SH-SY5Y (cell line): ENCODE data around the gene CEP70.

Experiments used
- GATA2 ChIP-seq: IDR thresholded peaks from 2 replicates; pipeline ENCODE4 v1.6.1; 2011; ENCODE audit warnings: mild to moderate bottlenecking, low read depth, low read length
- GATA3 ChIP-seq: IDR thresholded peaks from 2 replicates; pipeline ENCODE4 v1.6.1; 2011; ENCODE audit warnings: low read depth, mild to moderate bottlenecking, low read length, moderate library complexity

CEP70 gene

DNA sequence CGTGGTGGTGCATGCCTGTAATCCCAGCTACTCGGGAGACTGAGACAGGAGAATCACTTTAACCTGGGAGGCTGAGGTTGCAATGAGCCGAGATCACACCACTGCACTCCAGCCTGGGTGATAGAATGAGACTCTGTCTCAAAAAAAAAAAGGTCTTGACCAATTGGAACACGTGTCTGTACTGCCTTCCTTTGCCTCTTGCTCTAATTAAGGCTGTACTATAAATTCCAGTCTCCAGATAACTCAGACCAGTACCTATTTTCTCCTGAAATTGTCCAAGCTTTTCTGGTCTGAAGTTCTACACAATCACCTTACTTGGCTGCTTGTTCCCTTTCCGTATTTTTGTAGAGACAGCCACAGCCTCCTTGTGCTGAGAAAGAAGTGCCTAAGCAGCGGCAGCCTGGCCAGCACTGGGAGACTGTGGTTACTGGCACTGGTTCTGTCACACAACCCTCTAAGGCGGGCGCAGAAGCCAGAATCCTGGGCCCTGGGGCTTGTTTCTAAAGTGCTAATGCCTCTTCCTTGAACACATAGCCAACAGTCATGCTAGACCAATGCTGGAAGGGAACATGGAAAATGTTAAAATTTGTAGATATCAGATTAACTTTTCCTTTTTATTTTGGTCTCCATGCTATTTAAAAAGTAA lies 6.2 kb upstream of the CEP70 start:
- TF ChIP-seq GATA3 (no peak), GATA2 (no peak)

DNA sequence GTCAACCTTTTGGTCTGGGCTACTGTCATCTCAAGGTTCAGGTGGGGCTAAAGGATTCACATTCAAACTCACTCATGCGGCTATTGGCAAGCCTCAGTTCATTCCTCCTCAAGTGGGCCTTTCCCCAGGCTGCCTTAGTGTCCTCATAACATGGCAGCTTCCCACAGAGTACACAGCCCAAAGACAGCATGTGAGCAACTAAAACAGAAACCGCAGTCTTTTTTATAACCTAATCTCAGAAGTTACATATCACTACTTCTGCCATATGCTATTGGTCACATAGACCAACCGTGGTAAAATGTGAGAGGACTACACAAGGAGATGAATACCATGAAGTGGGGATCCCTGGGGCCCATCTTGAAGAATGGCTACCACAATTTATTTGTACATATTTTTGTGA lies 4.5 kb upstream of the CEP70 start:
- TF ChIP-seq GATA2: no peak
- no peak for TF ChIP-seq GATA3

DNA sequence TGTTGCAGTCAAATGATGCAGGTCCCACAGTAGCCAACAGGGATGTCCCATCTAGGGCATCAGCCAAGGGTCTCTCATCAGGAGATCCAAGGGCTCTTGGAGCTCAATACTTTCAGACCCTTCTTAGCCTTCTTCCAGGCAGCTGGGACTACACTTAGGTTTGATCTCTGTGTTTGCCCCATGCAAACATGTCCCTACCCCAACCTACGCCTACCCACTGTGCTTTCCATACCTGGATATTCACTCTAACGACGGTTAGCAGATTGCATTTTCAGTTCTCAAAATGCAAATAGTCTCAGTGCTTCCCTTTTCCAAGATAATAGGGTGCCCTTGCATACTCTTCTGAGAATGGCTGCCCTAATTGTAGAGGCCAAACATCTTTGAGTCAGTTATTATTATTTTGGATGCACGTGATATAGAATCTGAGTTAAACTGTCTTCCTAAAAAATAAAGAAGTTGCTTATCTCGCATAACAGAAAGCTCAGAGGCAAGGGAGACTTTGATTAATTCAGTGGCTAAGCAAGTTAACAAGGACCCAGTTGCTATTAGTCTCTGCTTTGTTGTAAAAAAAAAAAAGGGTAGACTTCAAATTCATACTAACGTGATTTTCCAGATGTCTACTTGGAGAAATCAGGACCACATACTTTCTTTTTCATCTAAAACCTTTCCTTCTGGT lies 1.0 kb upstream of the CEP70 start:
- no peak for TF ChIP-seq GATA3
- TF ChIP-seq GATA2: no peak

DNA sequence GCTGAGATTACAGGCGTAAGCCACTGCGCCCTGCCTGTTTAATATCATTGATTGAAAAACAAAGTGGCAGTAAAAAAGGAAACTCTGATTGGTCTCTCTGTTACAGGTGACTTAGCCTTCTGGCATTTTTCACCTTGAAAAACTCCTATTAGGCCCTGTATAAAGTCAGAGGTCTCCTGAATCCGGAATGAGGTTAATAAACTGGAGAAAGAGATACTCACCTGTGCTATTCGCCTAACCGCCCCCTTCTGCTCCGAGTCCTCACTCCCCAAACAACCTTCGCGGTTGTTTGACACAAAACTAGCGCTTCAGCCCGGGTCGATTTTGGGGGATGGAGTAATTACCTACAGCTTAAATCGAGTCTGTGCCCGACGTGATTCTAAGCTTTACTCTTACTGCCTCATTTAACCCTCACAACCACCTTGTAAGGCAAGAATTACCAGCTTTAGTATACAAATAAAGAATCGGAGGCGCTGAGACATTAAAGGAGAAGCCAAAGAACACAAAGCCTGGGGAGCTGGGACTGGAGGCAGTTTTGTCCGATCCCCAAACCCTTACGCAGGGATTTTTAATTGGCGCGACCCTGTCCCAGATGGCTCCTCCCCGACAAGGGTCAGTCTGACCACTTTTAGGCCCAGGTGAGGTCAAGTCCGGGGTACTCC lies 441 bp downstream of the CEP70 start:
- TF ChIP-seq GATA2 (no peak), GATA3 (no peak)

- TF ChIP-seq GATA3: no peak
- no peak for TF ChIP-seq GATA2
These were observed 2.7 kb downstream of the CEP70 start for GRCh38 chr3:138591392-138591791.

GRCh38 chr3:138588445-138588844 lies 5.6 kb downstream of the CEP70 start:
- TF ChIP-seq GATA2 (no peak), GATA3 (no peak)

- TF ChIP-seq GATA2 (no peak), GATA3 (no peak)
These were observed 6.7 kb downstream of the CEP70 start for GRCh38 chr3:138587374-138587773.

DNA sequence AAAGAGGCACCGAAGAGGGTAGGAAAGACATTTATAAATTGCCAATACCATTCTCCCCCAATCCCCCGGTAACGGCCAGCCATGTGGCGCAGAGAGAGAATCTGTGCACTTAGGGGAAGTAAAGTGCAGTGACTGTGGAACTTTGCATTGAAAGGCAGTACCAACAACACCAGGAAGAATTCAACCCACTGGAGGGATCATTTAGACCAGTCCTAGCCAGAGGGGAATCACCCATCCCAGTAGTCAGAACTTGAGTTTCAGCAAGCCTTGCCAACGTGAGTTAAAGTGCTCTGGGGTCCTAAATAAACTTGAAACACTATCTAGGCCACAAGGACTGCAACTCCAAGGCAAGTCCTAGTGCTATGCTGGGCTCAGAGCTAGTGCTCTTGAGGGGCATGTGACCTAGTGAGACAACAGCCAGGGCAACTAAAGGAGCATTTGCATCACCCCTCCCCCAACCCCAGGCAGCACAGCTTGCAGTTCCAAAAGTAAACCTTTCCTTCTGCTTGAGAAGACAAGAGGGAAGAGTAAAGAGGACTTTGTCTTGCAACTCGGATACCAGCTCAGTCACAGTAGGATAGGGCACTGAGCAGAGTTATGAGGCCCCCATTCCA lies 15.0 kb downstream of the CEP70 start:
- TF ChIP-seq GATA3 (no peak), GATA2 (no peak)

DNA sequence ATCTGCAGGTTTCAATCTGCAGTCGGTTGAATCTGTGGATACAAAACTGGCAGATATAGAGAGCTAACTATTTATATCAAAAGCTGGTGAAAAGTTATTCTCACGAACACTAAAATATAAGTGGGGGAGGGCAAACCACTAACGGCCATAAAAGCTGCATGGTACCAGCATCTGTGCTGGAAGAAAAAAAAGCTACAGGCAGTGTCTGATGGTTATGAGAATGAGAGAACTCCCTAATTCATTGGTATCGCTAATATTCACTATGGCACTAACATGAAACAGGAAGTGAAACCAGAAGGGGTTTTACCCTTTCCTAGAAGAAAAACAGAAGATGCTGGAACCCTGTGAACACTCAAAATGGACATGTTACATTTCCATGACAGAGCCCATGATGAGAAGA lies 15.9 kb downstream of the CEP70 start:
- no peak for TF ChIP-seq GATA2
- no peak for TF ChIP-seq GATA3

DNA sequence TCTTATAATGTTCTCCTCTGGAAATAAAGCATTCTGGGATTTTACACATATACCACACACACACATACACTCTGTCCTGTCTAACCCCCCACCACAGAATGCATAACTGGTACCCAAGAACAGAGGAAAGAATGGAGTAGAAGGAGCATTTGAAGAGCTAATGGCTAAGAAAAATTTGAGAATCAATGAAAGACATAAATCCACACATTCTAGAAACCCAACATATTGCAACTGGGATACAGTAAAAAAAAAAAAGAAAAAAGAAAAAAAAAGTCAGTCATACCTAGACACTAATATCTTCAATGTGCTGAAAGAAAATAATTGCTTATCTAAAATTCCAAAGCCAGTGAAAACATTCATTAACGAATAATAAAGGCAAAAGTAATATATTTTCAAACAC lies 20.9 kb downstream of the CEP70 start:
- TF ChIP-seq GATA2 (no peak), GATA3 (no peak)

DNA sequence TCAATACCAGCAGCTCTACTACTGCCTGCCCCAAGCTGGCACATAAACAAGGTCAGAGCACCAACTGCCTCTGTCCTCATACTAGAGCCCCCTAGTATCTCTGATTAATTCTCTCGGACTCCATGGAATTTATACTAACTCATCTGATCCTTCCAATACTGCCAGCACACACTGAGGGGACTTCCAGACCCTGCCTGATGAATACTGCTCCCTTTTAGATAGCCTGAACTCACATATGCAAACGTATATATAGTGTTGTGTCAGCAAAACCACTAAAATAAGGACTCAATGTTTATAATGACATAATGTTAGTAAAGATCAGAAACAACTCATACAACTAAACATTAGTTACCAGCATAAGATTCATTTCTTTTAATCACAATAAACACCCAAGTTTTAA lies 25.0 kb downstream of the CEP70 start:
- TF ChIP-seq GATA3 (no peak), GATA2 (no peak)

- TF ChIP-seq GATA3 (no peak), GATA2 (no peak)
These were observed 26.7 kb downstream of the CEP70 start for GRCh38 chr3:138567403-138567802.

DNA sequence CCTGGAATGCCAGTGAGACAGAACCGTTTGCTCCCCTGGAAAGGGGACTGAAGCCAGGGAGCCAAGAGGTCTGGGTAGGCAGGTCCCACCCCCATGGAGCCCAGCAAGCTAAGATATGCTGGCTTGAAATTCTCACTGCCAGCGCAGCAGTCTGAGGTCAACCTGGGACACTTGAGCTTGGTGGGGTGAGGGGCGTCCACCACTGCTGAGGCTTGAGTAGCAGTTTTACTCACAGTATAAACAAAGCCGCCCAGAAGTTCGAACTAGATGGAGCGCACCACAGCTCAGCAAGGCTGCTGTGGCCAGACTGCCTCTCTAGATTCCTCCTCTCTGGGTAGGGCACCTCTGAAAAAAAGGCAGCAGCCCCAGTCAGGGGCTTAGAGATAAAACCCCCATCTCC lies 33.6 kb downstream of the CEP70 start:
- TF ChIP-seq GATA2 (no peak), GATA3 (no peak)

DNA sequence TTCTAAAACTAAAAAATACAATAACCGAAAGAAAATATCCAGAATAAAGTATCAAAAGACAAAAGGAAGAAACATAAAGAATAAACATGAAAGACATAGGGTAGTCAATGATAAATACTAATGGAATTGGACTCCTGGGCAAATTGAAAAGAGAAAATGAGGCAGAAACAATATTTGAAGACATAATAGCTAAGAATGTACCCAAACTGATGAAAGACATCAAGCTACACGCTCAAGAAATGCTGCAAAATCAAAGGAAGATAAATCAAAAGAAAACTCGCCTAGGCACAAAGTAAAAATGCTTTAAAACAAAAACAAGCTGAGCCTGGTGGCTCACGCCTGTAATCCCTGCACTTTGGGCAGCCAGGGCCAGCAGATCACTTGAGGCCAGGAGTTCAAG lies 34.9 kb downstream of the CEP70 start:
- TF ChIP-seq GATA3 (no peak), GATA2 (no peak)

DNA sequence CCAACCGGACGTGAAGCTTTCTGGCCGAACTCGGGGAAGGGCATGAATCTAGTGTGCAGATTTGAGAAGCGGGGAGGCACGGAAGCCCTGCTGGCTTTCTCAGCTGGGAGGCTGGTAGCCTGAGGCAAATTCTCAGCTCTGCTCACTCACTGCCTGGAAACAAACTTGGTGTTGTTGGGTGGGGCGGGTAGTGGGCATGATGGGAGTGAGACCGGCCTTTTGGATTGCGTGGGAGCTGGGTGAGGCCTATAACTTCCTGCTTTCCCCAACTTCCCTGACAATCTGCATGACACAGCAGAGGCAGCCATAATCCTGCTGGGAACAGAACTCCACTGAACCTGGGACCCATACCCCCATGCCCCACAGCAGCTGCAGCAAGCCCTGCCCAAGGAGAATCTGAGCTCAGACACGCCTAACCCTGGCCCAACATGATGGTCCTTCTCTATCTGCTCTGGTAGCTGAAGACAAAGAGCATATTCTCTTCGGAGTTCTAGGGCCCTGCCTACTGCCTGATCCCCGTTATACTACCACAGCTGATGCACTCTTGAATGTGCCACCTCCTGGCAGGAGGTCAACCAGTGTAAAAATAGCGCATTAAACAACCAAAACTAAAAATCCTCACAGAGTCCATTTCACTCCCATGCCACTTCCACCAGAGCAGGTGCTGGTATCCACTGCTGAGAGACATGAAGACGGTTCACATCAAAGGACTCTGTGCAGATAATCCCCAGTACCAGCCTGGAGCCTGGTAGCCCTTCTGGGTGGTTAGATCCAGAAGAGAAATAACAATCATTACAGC lies 44.7 kb downstream of the CEP70 start:
- TF ChIP-seq GATA2 (no peak), GATA3 (no peak)
